Kidney (tissue), 14 donors: ENCODE results near the gene ENTPD8. TPM values are rescaled to one million over a fixed set of nuclear protein-coding genes. Genes with fewer than 3 reads are reported as not detected.

ENCODE experiments used
- DNase-seq, 5 donors: peaks; one replicate each; pipeline ENCODE4 v3.0.0-alpha.2; 2013 to 2020
- FAIRE-seq: peaks from 2 replicates; lab custom pipeline; 2012; peaks lifted over from hg19 to GRCh38; lab: Jason Lieb, UNC
- H3K27ac ChIP-seq, 2 donors: one replicate each; pipeline ENCODE4 v1.7.0; 2013; ENCODE audit warnings: low read depth in 2 of 2, low read length in 2 of 2, inconsistent platforms in 1 of 2
- H3K27me3 ChIP-seq: one replicate; pipeline ENCODE4 v1.7.1; 2013; ENCODE audit warnings: low read length, inconsistent platforms; ENCODE audit not compliant: control insufficient read depth, insufficient read depth
- H3K36me3 ChIP-seq, 3 donors: one replicate each; pipeline versions ENCODE4 v1.7.0 to v1.7.1; 2013; ENCODE audit warnings: low read length in 3 of 3, control low read depth in 1 of 3, inconsistent platforms in 1 of 3; ENCODE audit not compliant: insufficient read depth in 3 of 3, control insufficient read depth in 2 of 3
- H3K4me1 ChIP-seq, 3 donors: one replicate each; pipeline versions ENCODE4 v1.7.0 to v1.7.1; 2013; ENCODE audit warnings: low read length in 3 of 3, inconsistent platforms in 1 of 3, low read depth in 1 of 3; ENCODE audit not compliant: control insufficient read depth in 2 of 3, insufficient read depth in 2 of 3
- H3K4me3 ChIP-seq, 3 donors: one replicate each; pipeline versions ENCODE4 v1.7.0 to v1.8.1; 2013; ENCODE audit warnings: low read length in 3 of 3, control low read depth in 1 of 3, inconsistent platforms in 1 of 3
- H3K9ac ChIP-seq, 3 donors: one replicate each; pipeline versions ENCODE4 v1.7.0 to v1.7.1; 2013; ENCODE audit warnings: low read length in 3 of 3, control low read depth in 1 of 3, inconsistent platforms in 1 of 3
- H3K9me3 ChIP-seq, 3 donors: one replicate each; pipeline versions ENCODE4 v1.7.0 to v1.7.1; 2013; ENCODE audit warnings: low read length in 3 of 3, control low read depth in 1 of 3, inconsistent platforms in 1 of 3; ENCODE audit not compliant: control insufficient read depth in 2 of 3, insufficient read depth in 1 of 3
- CTCF ChIP-seq: IDR thresholded peaks from 3 replicates; pipeline ENCODE4 v1.5.1; 2012; ENCODE audit warnings: mild to moderate bottlenecking, moderate library complexity, borderline replicate concordance; ENCODE audit not compliant: insufficient read depth; ENCODE audit errors: extremely low read depth
- intact Hi-C: fragments of 100-400 bp; cut with DNase I; formaldehyde crosslinking; loops from one replicate; pipeline ENCODE4 v1.11.1; 2022
- polyA plus RNA-seq: library from polyadenylated mRNA; stranded (reverse); fragments of 350-450 nt; fragmentation: Illumina TruSeq; extraction: RNeasy Lipid Tissue Mini Kit (QIAGEN cat#74804); gene quantifications from one replicate; pipeline ENCODE4 v1.2.3, GENCODE V29; 2014; ENCODE audit warnings: low read depth, low replicate concordance; ENCODE audit not compliant: insufficient read depth
- total RNA-seq: library from RNA; stranded (reverse); fragmentation: NEBNext Ultra II Directional; extraction: Animal tissue kit (Norgen Biotek cat#: 25700); gene quantifications from one replicate; pipeline ENCODE4 v1.2.1, GENCODE V29; 2021
- donor health status: control.
- donor health status: control.
- donor health status: control.
- donor health status: control.
- donor health status: control.
- donor health status: DM: yes; HTN: yes; CAD: no.
- donor health status: Normal renal cell carcinoma (clear cell type).

Gene ENTPD8
- total and polyA plus RNA-seq, 2 donors from 2014 or later, result 5.0 to 5.2 TPM

- DNase-seq (no peak), FAIRE-seq (no peak)
- Histone ChIP-seq H3K27ac (no peak overlapping the region), H3K4me1 (peaks cover 0 to 4% (median 0%) of the 10 kb centered on the region in 3 donors), H3K27me3 (no peaks in the 10 kb centered on the region), H3K9ac (no peak overlapping the region), H3K4me3 (no peak overlapping the region), H3K36me3 (no peaks in the 10 kb centered on the region), H3K9me3 (no peaks in the 10 kb centered on the region)
- TF ChIP-seq CTCF, result no peak
- intact Hi-C loops, result no loop called here
These were observed 48.7 kb downstream of the ENTPD8 start for GRCh38 chr9:137392232-137393007.

- Histone ChIP-seq H3K4me1 (peaks cover 0 to 4% (median 0%) of the 10 kb centered on the region in 3 donors), H3K27ac (no peak overlapping the region), H3K9me3 (no peaks in the 10 kb centered on the region), H3K36me3 (no peaks in the 10 kb centered on the region), H3K9ac (no peak overlapping the region), H3K27me3 (no peaks in the 10 kb centered on the region), H3K4me3 (no peak overlapping the region)
- intact Hi-C loops, result no loop called here
- FAIRE-seq, result no peak
- DNase-seq, result peak in 1 of 5 donors; percentile 33
- no peak for TF ChIP-seq CTCF
These were observed 49.8 kb downstream of the ENTPD8 start for GRCh38 chr9:137391411-137391754.

- FAIRE-seq (no peak), DNase-seq (peak in 1 of 5 donors; percentile 43)
- Histone ChIP-seq H3K4me1 (peaks cover 0 to 4% (median 0%) of the 10 kb centered on the region in 3 donors), H3K27ac (peak overlapping the region; percentile 41 to 51), H3K9ac (no peak overlapping the region), H3K36me3 (no peaks in the 10 kb centered on the region), H3K4me3 (no peak overlapping the region), H3K9me3 (no peaks in the 10 kb centered on the region), H3K27me3 (no peaks in the 10 kb centered on the region)
- intact Hi-C loops, result no loop called here
- TF ChIP-seq CTCF, result no peak
These were observed 50.4 kb downstream of the ENTPD8 start for GRCh38 chr9:137390553-137391410.
